GM21529 (cell line): ENCODE measurements around the gene CPE.
A peak's percentile ranks its signal among the peaks of the same experiment; 100 is the strongest.

ENCODE experiments used
- ATAC-seq: cut with Tn5 transposase; IDR thresholded peaks from one replicate; pipeline ENCODE4 v1.9.1; 2021; ENCODE audit not compliant: unreplicated experiment

The CPE gene

DNA sequence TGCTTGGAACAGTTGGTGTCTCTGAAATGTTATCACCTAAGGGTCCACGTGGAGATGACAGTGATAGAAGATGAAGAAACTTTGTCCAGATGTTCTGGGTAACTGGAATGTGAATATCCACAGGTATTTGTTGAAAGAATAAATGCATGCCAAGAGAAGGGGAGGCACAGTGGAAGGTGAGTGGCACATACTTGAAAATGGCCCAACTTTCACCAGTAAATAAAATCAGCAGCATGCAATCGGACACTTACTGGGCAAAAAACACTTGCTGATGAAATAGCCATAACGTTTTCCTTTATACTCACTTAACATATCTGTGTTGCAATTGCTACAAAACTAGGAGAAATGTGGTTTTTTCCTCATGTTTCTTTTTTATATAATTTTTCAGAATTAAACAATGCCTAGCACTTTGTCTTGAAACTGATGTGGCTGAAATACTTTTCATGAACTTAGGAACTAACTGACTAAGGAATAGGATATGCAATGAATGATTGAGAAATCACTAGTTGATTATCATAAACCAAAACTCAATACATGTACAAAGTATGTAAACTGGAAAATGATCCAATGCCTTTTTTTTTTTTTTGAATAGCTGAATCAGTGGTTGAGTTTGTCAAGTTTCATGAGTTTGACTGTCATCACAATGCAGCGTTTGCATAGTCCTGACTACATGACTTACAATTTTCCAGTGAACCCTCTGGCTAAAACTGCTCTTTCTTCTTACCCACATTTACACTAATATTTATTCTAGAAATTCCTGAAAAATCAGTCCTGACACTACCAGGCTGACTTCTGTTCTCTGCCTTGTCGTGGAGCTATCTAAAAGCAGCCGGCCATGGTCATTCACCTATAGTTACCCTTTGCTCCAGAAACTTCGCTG lies 127.4 kb downstream of the CPE start:
- ATAC-seq, result no peak

DNA sequence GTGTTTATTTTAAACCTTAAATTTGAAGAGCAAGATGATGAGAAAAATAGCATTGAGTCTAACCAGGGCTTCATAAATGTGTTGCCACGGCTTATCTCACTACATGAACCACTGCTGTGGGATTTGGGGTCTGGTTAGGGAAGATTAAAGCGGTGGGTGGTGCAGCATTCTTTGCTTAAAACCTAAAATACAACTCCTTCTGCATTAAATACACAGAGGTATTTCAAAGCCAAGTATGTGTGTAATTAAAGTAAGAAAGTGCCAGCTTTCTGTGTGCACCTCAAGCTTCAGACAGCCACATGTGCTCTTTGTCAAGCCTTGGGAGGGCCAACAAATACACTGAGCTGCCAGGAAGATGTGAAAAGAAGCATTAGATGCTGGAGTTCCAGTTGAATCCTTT lies 128.0 kb downstream of the CPE start:
- no peak for ATAC-seq

DNA sequence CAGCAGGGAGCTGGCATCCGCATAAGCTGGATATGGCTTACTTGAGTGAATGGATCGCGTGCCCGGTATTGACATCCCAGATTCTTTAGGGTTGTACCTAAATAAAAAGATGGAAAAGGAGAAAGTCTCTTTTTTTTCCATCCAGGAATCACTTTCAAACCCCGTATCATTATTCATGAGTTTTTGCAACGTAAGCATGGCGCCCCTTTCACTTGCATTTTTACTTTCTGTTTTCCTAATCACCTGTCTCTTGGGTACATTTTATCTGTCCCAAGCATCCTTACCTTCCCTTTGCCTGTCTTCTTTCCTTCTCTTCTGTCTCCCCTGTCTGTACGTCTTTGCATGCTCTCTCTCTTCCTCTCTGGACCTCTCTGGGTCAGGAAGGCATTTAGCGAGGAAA lies 128.6 kb downstream of the CPE start:
- ATAC-seq, result no peak

DNA sequence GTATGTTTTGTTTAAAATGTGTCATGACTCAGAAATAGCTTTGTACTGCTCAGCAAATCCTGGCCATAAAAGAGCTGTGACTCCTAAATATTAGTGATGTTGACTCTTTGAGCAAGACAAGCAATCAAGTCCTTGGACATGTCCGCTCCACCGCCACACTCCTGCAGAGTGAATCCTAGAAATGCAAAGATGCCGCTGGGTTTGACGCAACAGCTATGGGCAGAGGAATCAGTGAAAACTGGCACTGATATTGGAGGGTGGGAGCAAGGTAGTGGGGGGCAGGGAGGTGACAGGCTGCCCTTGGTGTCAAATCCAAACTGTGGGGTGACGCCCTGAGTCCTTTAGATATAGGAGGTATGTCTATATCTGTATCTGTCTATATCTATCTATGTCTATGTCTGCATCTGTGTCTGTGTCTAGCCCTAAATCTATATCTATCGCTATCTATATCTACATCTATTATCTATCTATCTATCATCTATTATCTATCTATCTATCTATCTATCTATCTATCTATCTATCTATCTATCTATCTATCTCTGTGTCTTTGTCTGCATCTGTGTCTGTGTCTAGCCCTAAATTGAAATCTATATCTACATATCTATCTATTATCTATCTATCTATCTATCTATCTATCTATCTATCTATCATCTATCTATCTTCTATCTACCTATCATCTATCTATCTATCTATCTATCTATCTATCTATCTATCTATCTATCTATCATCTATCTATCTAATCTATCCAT lies 129.7 kb downstream of the CPE start:
- ATAC-seq, result no peak

DNA sequence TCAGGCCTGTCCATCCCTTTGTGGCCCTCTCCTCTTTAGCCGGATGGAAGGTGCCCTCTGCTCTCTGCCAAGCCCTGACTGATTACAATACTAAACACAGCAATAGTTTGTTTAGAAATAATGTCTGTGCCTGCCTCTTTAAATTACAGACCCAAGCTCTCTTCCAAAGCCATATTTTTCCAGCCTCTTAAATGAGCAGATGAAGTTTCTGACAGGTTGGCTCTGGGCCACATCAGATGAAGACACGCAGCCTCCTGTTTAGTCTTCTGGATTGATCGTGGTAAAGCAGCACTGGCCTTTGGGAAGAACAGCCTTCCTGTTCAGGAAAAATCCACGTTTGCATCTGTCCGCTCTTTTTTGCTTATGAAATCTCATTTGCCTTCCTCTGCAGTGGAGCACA lies 133.6 kb downstream of the CPE start:
- no peak for ATAC-seq

DNA sequence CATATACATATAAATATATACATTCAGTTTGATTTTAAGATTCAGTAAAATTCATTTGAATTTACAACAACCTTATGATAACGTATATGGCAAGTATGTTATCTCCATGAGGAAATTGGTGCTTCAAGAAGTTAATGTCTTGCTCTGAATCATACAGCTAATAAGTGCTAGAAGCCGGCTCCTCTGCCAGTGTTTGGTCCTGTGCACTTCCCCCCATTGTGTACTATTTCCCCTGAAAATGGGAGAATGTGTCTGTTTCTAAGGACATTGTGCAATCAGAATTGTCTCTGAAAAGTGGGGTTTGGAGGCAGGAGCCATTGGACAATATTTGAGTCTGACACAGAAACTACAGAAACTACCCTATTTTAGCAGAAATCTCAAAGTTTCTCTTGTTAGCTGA lies 135.9 kb downstream of the CPE start:
- no peak for ATAC-seq

DNA sequence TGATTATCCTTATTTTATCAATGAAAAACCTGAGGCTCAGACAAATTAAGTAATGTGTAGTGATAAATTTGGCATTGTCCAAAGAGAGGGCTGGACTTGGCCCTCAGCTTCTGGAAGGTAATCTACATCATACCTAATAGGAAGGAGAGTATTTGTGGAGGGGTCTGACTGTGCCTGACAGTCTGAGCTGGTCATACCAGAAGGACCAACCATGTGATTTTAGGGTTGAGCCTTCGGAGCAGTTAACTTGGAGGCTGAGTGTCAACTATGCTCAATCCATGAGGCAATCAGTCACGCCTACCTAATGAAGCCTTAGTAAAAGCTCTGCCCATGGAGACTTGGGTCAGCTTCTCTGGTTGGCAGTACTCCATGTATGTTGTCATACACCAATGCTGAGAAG lies 136.4 kb downstream of the CPE start:
- ATAC-seq, result no peak

DNA sequence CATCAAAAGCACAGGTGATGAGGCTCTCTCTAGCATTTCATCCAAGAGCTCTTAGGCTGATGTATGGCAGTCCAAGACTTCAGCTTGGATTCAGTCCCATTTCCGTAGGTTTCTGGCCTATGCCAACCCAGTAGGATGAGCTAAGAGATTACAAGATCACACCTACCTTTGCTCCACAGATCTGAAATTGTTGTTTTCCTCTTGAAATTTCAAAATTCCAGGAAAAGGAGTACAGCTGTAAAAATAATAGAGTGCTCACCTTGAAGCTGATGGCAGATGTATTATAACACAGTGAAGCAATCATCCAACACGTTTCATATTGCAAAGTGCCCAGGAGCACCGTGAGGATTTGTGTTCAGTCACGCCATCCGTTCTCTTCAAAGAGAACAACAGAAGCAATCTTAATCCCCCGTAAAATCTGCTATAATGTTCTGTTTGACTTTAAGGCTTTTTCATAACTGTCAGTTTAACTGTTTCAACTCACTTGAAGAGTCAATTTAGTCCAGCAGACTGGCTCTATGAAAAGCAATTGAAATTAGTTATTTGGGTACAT lies 137.5 kb downstream of the CPE start:
- no peak for ATAC-seq

DNA sequence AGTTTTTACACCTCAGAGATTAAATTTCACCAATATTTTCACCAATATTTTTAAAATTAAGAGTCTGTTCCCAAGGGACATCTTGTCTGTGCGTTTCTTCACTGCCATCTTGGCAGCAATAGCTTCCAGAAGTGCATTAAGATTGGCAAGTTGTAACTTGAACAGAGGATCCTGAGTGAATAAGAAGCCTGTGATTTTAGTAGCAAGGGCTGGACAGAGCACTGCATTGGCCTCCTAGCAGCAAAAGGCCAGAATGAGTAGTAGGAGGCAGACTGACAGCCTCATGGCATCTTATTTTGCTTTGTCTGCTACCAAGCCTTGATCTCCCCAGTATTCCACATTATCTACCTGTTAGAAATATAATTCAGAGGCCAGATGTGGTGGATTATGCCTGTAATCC lies 138.4 kb downstream of the CPE start:
- no peak for ATAC-seq

DNA sequence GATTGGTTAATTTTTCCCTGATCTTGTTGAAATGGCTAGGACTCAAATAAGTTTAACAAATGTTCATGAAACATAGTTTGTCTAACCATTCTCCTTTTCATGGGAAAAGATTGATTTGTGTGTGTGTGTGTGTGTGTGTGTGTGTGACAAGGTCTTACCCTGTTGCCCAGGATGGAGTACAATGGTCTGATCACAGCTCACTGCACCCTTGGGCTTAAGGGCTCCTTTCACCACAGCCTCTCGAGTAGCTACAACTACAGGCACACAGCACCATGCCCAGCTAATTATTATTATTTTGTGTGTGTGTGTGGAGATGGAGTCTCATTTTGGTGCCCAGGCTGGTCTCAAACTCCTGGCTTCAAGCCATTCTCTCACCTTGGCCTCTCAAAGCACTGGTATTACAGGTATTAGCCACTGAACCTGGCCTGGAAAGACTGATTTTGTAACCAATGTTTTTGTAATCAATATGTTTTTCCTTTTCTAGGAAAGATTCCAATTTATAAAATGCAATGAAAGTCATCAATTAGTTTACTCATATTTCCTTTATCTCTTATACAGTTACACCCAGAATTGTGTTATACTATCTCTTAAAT lies 139.3 kb downstream of the CPE start:
- no peak for ATAC-seq

DNA sequence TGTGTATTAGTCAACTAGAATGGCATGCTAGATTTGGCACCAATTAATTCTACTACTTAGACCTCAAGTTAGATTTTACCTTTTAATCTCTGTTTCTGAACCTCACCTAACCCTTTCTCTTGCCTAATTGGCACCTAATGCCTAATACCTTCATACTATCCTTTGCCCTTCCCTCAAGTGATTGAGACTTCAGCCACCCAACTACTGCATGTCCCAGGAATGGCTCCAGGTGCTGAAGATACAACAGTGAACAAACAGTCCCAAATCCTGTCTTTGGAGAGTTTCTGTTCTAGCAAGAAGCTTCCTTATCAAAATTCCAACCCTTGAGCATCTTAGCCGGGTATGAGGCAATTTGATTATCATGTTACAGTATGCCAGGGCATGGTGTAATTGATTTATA lies 139.9 kb downstream of the CPE start:
- ATAC-seq, result no peak

DNA sequence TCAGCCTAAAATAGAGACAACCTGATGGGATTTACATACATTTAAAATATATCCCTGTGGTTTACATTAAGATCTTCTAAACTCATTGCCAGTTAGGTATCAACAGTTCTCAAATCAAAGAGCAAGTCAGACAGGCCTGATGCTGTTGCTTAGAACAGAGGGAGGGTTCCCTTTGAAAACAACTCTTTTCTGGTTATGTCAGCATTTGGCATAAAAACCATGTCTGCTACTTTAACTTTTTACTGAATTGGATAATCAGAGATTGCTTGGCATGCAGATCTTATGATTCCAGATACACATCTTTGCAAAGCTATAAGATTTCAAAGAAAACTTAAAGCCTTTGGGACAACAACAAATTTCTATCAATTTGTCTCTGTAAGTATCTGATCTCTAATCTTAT lies 140.8 kb downstream of the CPE start:
- no peak for ATAC-seq

DNA sequence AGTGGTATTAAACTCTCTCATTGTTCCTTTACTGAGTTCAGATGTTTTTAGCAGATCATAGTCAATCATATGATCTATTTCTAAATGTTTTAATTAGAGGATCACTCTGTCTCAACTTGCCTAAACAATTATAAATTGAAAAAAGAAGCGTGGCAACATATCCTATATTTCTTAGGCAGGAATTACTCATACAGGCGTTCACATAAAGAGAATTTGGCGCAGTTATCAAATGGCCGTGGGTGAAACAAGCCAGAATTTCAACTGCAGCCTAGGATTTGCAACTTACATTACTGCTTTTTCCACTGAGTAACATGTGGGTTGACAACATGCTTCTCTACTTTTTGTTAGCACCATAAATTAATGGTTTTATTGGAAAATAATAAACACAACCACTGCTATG lies 141.3 kb downstream of the CPE start:
- ATAC-seq, result no peak

DNA sequence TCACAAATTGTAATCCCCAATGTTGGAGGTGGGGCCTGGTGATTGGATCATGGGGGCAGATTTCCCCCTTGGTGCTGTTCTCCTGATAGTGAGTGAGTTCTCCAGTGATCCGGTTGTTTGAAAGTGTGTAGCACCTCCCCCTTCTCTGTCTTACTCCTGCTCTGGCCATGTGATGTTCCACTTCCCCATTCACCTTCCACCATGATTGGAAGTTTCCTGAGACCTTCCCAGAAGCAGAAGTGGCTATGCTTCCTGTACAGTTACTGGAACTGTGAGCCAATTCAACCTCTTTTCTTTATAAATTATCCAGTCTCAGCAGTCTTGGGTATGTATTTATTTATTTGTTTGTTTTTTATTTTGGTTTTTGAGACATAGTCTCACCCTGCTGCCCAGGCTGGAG lies 143.2 kb downstream of the CPE start:
- ATAC-seq, result no peak

DNA sequence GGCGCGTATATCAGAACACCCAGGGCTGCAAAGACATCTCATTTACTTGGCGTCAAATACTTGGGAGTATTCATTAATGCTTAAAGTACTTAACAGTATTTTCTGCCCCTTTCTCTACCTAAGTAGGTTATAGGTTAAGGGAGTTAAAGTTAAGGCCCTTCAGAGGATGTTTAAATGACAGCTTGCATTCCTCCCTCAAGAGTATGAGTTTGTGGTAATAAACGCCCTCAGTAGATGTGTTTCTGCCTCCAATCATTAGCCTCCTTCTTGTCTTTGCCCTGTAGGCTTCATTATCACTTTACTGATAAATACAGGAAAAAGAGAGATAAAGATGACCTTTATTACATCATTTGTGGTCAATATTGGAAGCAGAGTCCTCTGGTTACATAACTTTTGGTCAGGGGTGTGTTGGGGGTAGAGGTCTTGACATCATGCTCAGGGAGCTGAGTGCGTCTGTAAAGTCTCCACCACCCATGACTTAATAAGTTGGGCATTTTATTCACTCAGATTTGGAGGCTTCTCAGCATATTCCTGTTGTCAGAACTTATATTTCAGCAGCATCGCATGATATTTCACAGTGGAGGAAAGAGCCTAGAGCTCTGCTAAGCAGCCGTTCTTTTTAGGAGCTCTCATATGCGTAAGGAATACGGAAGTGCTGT lies 145.9 kb downstream of the CPE start:
- ATAC-seq, result no peak

DNA sequence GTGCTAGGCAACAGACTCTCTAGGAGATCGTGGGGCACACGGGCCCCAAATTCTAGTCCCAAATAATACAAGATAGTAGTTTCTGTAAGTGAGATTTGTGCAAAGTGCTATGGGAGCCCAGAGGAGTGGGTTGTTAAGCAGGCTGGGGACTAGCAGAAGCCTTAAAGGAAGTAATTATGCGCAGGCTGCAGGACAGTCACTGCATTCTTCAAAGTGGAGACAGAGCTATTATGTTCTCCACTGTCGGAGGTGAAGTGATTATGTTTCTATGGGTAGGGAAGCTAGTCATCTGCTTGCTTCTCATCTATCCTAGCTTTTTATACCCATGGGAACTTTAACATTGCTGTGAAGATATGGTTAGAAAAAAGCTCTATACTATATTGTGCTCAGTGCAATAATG lies 154.2 kb downstream of the CPE start:
- ATAC-seq, result no peak

DNA sequence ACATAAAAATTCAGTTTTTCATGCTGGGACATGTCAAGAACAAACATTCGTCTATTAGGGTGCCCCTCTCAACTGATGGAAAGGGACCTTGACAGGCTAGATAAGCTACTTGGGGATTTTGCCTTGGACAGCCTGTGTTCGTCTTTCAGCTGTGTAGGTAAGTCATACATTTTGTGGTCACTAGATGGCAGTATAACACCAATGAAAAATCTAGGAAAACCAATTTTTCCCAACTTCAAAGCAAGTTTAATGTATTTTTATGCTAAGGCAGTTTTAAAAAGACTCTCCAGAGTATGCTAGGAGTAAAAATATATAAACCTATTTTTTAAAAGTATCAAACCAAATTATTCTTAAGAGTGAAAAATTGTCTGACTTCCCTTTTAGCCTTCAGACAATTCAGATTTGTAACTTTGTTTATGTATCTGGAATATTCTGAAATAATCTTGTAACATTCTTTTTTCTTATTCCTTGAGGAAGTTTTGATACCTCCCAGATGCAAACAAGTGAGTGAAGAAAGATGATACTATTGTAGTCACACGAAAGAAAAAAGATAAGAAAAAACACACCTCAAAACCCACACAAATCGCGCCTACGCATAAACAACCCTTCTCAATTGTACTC lies 158.3 kb downstream of the CPE start:
- peak; percentile 75 for ATAC-seq

DNA sequence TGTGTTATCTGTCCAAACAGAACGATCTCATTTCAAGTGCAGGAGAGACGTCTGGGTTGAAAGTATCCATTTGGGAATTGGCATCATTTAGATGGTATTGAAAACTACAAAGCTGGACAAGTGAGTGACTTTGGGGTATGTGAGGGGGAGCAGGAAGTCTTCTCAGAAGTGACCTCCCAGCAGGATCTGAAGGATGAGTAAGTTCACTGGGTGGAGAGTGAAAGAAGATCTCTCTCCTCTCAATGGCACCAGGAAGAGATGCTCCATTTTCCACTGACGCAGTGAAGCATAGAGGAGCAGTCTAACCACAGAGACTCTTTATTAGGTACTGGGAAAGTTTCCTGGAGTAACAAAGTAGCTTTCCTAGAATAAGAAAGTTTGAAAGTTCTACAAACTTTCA lies 161.0 kb downstream of the CPE start:
- no peak for ATAC-seq

DNA sequence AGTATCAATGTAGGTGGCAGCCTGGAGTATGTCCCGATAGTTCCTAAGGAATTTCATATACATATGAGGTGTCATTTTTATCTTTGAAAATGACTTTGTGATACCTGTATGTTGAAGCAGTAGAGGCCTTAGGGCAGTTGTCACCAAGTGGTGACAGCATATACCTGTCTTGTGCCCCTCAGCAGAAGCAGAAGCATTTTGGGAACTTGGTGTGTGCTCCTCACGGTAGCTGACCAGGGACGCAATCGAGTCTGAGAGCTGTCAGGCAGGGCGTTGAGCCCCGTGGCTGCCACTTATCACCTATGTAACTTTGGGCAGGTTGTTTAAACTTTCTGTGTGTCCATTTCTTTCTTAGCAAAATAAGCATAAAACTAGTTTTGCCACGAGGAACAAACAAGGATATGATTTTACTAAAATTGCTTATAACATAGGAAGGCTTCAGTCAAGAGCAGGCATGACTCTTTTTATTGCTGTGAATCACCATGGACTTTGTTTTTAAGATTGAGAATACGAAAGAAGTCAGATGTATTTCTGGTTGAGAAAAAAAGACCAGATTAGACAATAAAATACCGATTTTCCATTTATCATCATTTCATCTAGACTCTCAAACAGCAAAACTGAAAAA lies 161.5 kb downstream of the CPE start:
- ATAC-seq, result no peak

DNA sequence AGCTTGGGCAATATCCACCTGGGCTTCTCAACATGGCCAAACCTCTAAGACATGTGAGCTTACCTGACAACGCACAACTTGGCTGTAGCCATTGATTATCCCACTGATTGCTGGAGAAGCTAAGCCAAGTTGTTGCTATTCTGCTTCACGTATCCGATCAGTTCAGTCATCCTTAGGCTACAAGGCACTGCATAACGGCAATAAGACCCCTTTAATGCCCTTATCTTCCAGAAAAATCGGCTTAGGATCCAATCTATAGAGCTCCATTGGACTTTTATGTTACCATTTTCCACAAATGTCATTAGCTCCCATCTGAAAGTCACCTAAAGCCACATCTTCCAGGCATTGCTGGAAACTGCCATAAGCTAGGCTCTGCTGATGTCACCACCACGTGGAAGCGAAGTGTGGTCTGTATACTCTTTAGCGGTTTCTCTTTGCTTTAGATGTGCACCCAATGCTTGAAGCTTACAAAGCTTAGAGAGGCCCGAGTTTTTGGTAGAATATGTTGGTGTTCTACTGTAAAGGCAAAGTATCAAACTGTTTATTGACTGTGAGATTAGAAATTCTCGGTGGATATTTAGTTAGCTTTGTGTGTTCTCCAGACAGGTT lies 163.1 kb downstream of the CPE start:
- ATAC-seq, result no peak
